HepG2 (cell line): Measurements from ENCODE around the gene EEF1AKMT3. TPM values are rescaled to one million over a fixed set of nuclear protein-coding genes. Genes with fewer than 3 reads are reported as not detected.

Experiments
- MBD4 ChIP-seq: IDR thresholded peaks from 2 replicates; pipeline ENCODE4 v1.6.1; 2012; ENCODE audit warnings: low read length, inconsistent platforms, borderline replicate concordance
- REST ChIP-seq, 2 experiments: IDR thresholded peaks; 2 replicates each; pipeline ENCODE4 v1.6.1; 2011 to 2012; ENCODE audit warnings: low read length in 2 of 2, borderline replicate concordance in 1 of 2, low read depth in 1 of 2, mild to moderate bottlenecking in 1 of 2, moderate library complexity in 1 of 2
- STAT5B ChIP-seq: sonication (generic); formaldehyde crosslinking; IDR thresholded peaks from 2 replicates; pipeline ENCODE4 v1.4.0; 2020; ENCODE audit warnings: missing genetic modification reagents
- TRIM22 ChIP-seq: fragments of 450-650 bp; IDR thresholded peaks from 2 replicates; pipeline ENCODE4 v1.6.1; 2017
- ZNF33A ChIP-seq: sonication (generic); formaldehyde crosslinking; IDR thresholded peaks from 2 replicates; pipeline ENCODE4 v1.5.1; 2020; ENCODE audit warnings: missing genetic modification reagents, mild to moderate bottlenecking, moderate library complexity, borderline replicate concordance
- ZNF343 ChIP-seq: sonication (generic); formaldehyde crosslinking; IDR thresholded peaks from 2 replicates; pipeline ENCODE4 v1.4.0; 2020; ENCODE audit warnings: mild to moderate bottlenecking, missing genetic modification reagents
- ZNF513 ChIP-seq: sonication (generic); formaldehyde crosslinking; conservative IDR thresholded peaks from 2 replicates; pipeline ENCODE4 v1.5.0; 2020; ENCODE audit warnings: missing genetic modification reagents
- ZNF614 ChIP-seq: IDR thresholded peaks from 2 replicates; pipeline ENCODE4 v1.6.1; 2018; ENCODE audit warnings: missing biosample characterization, missing genetic modification reagents, inconsistent platforms, borderline replicate concordance
- polyA plus RNA-seq, 8 experiments: library from polyadenylated mRNA; depleted of rRNA in 3 of 8; stranded (reverse) in 7 of 8; unstranded in 1 of 8; fragments of >200 nt; fragmentation: Illumina TruSeq in 4 of 8; extraction: Trizol in 4 of 8; gene quantifications; 2 replicates each; pipeline versions ENCODE4 v1.2.1 to v1.2.3, GENCODE V29; 2011 to 2016; ENCODE audit warnings: low read depth in 4 of 8, missing spikeins in 1 of 8, mixed read lengths in 1 of 8; ENCODE audit not compliant: insufficient read depth in 1 of 8
- total RNA-seq, 5 experiments: library from RNA; depleted of rRNA; stranded (reverse); fragments of >200 nt; fragmentation: Illumina TruSeq; extraction: Trizol; gene quantifications; 2 replicates each; pipeline ENCODE4 v1.2.3, GENCODE V29; 2016; ENCODE audit warnings: low read depth in 1 of 5
- TF ChIP-seq, protein P1 (sequence below), 2 experiments: sonication (generic) in 1 of 2; formaldehyde crosslinking in 1 of 2; IDR thresholded peaks; 2 replicates each; pipeline versions ENCODE4 v1.6.1 to v1.9.0; 2014 to 2022; ENCODE audit warnings: antibody characterized with exemption in 1 of 2, borderline replicate concordance in 1 of 2, inconsistent platforms in 1 of 2, low read depth in 1 of 2, missing genetic modification reagents in 1 of 2
- TF ChIP-seq, protein P2 (sequence below): sonication (generic); formaldehyde crosslinking; IDR thresholded peaks from 2 replicates; pipeline ENCODE4 v1.9.0; 2022; ENCODE audit warnings: missing genetic modification reagents, mild to moderate bottlenecking, borderline replicate concordance

The EEF1AKMT3 gene
- total and polyA plus RNA-seq, 2 of the 13 experiments (the other 11 are each of a cell fraction or from before 2014, with no cell fraction given): 4.7 to 11.4 TPM

GRCh38 chr12:57771873-57772428 is 463 bp upstream of the EEF1AKMT3 start, which contains the start of gene METTL1 (continued):
- TF ChIP-seq ZNF614 (CRISPR knock-in tag) (peak; percentile 62; the same call in 1 of the 2 replicates), ZNF33A (no peak), STAT5B (0 out of 2 replicates have a peak, but pooled peaks have one; percentile 5), TRIM22 (no peak), ZNF513 (CRISPR knock-in tag) (no peak), ZNF343 (peak; percentile 75; the same call in 1 of the 2 replicates), MBD4 (no peak), REST (IDR thresholded peaks at IDR 0.05; ENCODE audit: borderline replicate concordance in 1 of 2, low read depth in 1 of 2, low read length in 2 of 2) (peak in 1 of 2 experiments; percentile 76; a peak in 1 of 4 replicates)
- TF ChIP-seq, protein P1, sequence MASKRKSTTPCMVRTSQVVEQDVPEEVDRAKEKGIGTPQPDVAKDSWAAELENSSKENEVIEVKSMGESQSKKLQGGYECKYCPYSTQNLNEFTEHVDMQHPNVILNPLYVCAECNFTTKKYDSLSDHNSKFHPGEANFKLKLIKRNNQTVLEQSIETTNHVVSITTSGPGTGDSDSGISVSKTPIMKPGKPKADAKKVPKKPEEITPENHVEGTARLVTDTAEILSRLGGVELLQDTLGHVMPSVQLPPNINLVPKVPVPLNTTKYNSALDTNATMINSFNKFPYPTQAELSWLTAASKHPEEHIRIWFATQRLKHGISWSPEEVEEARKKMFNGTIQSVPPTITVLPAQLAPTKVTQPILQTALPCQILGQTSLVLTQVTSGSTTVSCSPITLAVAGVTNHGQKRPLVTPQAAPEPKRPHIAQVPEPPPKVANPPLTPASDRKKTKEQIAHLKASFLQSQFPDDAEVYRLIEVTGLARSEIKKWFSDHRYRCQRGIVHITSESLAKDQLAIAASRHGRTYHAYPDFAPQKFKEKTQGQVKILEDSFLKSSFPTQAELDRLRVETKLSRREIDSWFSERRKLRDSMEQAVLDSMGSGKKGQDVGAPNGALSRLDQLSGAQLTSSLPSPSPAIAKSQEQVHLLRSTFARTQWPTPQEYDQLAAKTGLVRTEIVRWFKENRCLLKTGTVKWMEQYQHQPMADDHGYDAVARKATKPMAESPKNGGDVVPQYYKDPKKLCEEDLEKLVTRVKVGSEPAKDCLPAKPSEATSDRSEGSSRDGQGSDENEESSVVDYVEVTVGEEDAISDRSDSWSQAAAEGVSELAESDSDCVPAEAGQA (IDR thresholded peaks at IDR 0.05; ENCODE audit: low read depth): peak; percentile 91
- TF ChIP-seq, protein P1 (CRISPR knock-in tag; IDR thresholded peaks at IDR 0.05; ENCODE audit: borderline replicate concordance): no peak
- TF ChIP-seq, protein P2, sequence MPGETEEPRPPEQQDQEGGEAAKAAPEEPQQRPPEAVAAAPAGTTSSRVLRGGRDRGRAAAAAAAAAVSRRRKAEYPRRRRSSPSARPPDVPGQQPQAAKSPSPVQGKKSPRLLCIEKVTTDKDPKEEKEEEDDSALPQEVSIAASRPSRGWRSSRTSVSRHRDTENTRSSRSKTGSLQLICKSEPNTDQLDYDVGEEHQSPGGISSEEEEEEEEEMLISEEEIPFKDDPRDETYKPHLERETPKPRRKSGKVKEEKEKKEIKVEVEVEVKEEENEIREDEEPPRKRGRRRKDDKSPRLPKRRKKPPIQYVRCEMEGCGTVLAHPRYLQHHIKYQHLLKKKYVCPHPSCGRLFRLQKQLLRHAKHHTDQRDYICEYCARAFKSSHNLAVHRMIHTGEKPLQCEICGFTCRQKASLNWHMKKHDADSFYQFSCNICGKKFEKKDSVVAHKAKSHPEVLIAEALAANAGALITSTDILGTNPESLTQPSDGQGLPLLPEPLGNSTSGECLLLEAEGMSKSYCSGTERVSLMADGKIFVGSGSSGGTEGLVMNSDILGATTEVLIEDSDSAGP: peak; percentile 100
